Nephron (organoid): ENCODE data around the gene DMXL1.
"Not testable (repeated sequence)": the region's sequence is repeated elsewhere in the genome, so short reads cannot be mapped to it uniquely, and the experiment has no call there.

ENCODE experiments used
- H3K27ac Mint-ChIP-seq, 3 experiments: 2 replicates each; pipeline ENCODE4 v1.8.0; 2020; ENCODE audit warnings: mixed read lengths in 3 of 3, mild to moderate bottlenecking in 2 of 3, moderate library complexity in 1 of 3
- H3K27me3 Mint-ChIP-seq: 2 replicates; pipeline ENCODE4 v1.8.0; 2021; ENCODE audit warnings: low read depth, mild to moderate bottlenecking, moderate library complexity, mixed read lengths
- H3K36me3 Mint-ChIP-seq: 2 replicates; pipeline ENCODE4 v1.8.0; 2020; ENCODE audit warnings: low read depth, mixed read lengths
- H3K4me1 Mint-ChIP-seq: 2 replicates; pipeline ENCODE4 v1.8.0; 2020; ENCODE audit warnings: mixed read lengths
- H3K4me3 Mint-ChIP-seq, 3 experiments: 2 replicates each; pipeline ENCODE4 v1.8.0; 2020; ENCODE audit warnings: mild to moderate bottlenecking in 3 of 3, mixed read lengths in 3 of 3, moderate library complexity in 2 of 3
- H3K9me3 Mint-ChIP-seq: 2 replicates; pipeline ENCODE4 v1.8.0; 2020; ENCODE audit warnings: mixed read lengths
- TF ChIP-seq, protein P1 (sequence below), 3 experiments: fragments of 200-600 bp; sonication (generic); IDR thresholded peaks; one replicate each; pipeline ENCODE4 v1.5.0; 2021; ENCODE audit warnings: antibody characterized with exemption in 3 of 3; ENCODE audit not compliant: unreplicated experiment in 3 of 3

The DMXL1 gene

DNA sequence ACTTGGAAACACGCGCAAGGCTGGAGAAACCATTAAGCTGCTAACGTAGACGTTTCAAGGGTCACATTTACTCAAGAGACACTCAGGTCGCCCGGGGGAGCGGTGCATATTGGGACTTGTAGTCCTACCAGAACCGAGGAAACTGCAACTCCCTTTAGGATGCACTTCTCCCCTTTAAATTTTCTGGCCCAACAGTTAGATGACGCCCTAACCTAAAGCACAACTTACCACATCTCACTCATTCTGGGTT lies 384 bp upstream of the DMXL1 start:
- Mint-ChIP-seq H3K36me3 (peaks cover 3% of the 10 kb centered on the region), H3K9me3 (no peaks in the 10 kb centered on the region), H3K27ac (peak overlapping the region; percentile 95 to 98 (median 97)), H3K27me3 (no peaks in the 10 kb centered on the region), H3K4me3 (peak overlapping the region; percentile 98 to 100 (median 99)), H3K4me1 (peaks cover 27% of the 10 kb centered on the region)
- TF ChIP-seq, protein P1, sequence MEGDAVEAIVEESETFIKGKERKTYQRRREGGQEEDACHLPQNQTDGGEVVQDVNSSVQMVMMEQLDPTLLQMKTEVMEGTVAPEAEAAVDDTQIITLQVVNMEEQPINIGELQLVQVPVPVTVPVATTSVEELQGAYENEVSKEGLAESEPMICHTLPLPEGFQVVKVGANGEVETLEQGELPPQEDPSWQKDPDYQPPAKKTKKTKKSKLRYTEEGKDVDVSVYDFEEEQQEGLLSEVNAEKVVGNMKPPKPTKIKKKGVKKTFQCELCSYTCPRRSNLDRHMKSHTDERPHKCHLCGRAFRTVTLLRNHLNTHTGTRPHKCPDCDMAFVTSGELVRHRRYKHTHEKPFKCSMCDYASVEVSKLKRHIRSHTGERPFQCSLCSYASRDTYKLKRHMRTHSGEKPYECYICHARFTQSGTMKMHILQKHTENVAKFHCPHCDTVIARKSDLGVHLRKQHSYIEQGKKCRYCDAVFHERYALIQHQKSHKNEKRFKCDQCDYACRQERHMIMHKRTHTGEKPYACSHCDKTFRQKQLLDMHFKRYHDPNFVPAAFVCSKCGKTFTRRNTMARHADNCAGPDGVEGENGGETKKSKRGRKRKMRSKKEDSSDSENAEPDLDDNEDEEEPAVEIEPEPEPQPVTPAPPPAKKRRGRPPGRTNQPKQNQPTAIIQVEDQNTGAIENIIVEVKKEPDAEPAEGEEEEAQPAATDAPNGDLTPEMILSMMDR (IDR thresholded peaks at IDR 0.05; ENCODE audit: unreplicated experiment in 3 of 3): no peak

DNA sequence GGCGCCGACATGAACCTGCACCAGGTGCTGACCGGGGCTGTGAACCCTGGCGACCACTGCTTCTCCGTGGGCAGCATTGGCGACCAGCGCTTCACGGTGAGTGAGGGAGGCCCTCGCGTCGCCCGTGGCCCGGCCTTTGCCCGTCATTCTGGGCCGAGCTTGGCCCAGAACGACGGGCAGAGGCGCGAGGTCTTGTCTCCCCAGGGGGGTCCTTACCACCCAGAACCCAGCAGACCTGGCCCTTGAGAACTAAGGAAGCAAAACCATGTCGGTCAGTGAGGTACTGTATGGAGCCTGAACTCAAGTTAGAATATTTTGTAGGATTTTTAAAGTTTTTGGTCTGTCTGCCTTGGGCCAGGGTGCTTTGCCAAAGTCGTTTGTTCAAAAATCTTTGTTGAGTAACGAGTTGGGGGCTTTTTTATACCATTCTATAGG lies 691 bp downstream of the DMXL1 start:
- H3K27me3 Mint-ChIP-seq: no peaks in the 10 kb centered on the region
- peak overlapping the region; percentile 98 to 100 (median 99) for H3K4me3 Mint-ChIP-seq
- peaks cover 3% of the 10 kb centered on the region for H3K36me3 Mint-ChIP-seq
- peaks cover 32% of the 10 kb centered on the region for H3K4me1 Mint-ChIP-seq
- TF ChIP-seq, protein P1 (IDR thresholded peaks at IDR 0.05; ENCODE audit: unreplicated experiment in 3 of 3): no peak
- H3K9me3 Mint-ChIP-seq: no peaks in the 10 kb centered on the region
- H3K27ac Mint-ChIP-seq: peak overlapping the region; percentile 79 to 98 (median 84)

DNA sequence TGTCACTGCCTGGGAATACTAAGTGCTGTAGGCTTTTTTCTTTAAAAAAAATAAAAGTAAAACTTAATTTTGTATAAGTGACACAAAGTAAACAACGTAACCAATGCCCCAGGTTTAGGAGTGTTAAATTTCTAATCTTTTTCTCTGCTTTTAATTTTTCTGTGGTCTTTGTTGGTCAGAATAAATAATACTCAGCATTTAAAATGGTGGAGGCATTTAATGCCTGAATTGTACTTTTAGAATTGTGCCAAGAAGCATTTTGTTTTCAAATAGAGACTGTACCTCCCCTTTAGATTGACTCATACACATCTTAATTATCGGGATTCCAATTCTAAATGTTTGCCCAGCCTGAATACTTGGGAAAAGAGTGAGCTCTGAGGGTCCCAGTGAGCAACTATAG lies 1.6 kb downstream of the DMXL1 start:
- Mint-ChIP-seq H3K27ac (peak overlapping the region; percentile 53 to 91 (median 89)), H3K36me3 (peaks cover 3% of the 10 kb centered on the region), H3K4me3 (peak overlapping the region; percentile 80 to 89 (median 88)), H3K27me3 (no peaks in the 10 kb centered on the region), H3K4me1 (peaks cover 32% of the 10 kb centered on the region), H3K9me3 (no peaks in the 10 kb centered on the region)
- TF ChIP-seq, protein P1 (IDR thresholded peaks at IDR 0.05; ENCODE audit: unreplicated experiment in 3 of 3): no peak

DNA sequence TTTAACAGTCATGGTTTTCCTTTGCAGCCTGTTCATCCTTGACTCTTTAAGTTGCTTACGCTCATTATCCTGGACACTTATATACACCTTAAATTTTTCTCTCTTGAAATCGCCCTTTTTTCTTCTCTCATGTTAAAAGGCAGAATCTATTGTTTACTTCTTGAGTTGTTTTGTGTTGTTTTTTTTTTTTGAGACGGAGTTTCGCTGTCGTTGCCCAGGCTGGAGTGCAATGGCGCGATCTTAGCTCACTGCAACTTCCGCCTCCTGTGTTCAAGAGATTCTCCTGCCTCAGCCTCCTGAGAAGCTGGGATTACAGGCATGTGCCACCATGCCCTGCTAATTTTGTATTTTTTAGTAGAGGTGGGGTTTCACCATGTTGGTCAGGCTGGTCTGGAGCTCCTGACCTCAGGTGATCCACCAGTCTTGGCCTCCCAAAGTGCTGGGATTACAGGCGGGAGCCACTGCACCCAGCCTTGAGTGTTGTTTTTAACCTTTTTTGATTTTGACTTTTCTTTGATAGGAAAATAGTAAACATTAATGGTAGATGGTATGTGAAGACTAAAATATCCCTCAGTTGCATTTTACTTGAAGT lies 3.0 kb downstream of the DMXL1 start:
- not testable (repeated sequence) for H3K9me3 Mint-ChIP-seq, H3K36me3 Mint-ChIP-seq, H3K27me3 Mint-ChIP-seq
- peaks cover 36% of the 10 kb centered on the region for H3K4me1 Mint-ChIP-seq
- peak overlapping the region; percentile 61 to 76 (median 61) for H3K4me3 Mint-ChIP-seq
- peak overlapping the region in 2 of 3 experiments; percentile 46 for H3K27ac Mint-ChIP-seq

DNA sequence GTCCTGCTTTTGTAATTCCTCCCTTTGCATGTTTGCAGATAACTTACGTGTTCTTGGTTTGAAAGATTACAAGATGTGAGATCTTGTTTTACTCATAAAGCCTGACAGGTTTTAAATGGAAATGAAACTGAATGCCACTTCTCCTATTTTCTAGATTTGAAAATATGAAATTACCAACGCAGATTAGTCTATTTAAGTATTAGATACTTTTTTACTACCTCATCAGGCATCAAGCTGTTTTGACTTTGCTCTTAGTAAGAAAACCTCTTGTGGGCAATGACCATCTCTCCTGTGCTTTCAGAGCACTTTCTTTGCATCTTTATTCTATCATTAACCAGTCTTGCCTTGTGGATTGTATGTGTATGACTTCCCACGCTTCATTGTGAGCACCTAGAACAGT lies 3.5 kb downstream of the DMXL1 start:
- H3K36me3 Mint-ChIP-seq: peaks cover 3% of the 10 kb centered on the region
- TF ChIP-seq, protein P1 (IDR thresholded peaks at IDR 0.05; ENCODE audit: unreplicated experiment in 3 of 3): no peak
- peak overlapping the region in 2 of 3 experiments; percentile 9 to 46 for H3K27ac Mint-ChIP-seq
- H3K4me1 Mint-ChIP-seq: peaks cover 42% of the 10 kb centered on the region
- H3K9me3 Mint-ChIP-seq: no peaks in the 10 kb centered on the region
- no peaks in the 10 kb centered on the region for H3K27me3 Mint-ChIP-seq
- H3K4me3 Mint-ChIP-seq: peak overlapping the region; percentile 61 to 76 (median 61)

DNA sequence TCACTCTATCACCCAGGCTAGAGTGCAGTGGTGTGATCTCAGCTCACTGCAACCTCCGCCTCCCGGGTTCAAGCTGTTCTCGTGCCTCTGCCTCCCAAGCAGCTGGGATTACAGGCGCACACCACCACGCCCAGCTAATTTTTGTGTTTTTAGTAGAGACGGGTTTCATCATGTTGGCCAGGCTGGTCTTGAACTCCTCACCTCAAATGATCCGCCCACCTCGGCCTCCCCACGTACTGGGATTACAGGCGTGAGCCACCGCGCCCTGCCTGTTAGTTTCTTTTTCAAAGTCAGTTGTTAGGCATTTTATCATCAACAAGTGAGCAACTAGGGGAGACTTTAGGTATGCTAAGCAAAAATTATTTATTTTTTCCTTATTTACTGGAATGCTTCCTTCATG lies 4.4 kb downstream of the DMXL1 start:
- H3K36me3 Mint-ChIP-seq, H3K27ac Mint-ChIP-seq, H3K27me3 Mint-ChIP-seq: not testable (repeated sequence)

DNA sequence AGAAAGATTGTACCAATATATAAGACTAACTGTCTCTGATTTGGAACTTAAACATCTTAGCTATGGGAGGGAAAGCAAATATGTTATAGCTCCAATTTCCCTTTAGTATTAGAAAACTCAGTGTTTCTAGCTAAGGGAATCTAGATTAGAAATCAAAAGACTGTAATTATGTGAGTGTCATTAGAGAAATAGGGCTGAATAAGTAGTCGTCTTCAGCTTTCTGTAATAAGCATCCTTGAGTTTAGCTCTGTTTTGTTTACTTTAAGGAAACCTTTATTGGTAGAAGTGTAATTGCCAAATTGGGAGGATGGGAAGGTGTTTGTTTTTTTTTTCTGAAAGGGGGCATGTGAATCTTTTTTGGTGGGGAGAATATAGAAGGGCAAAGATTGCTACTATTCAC lies 5.2 kb downstream of the DMXL1 start:
- H3K9me3 Mint-ChIP-seq: no peaks in the 10 kb centered on the region
- H3K4me3 Mint-ChIP-seq: no peak overlapping the region
- H3K4me1 Mint-ChIP-seq: peaks cover 55% of the 10 kb centered on the region
- peak overlapping the region in 1 of 3 experiments; percentile 0 for H3K27ac Mint-ChIP-seq
- H3K27me3 Mint-ChIP-seq: no peaks in the 10 kb centered on the region
- TF ChIP-seq, protein P1 (IDR thresholded peaks at IDR 0.05; ENCODE audit: unreplicated experiment in 3 of 3): no peak
- H3K36me3 Mint-ChIP-seq: peaks cover 3% of the 10 kb centered on the region

More for the DNA sequence above, 4.4 kb downstream of the DMXL1 start:
- not testable (repeated sequence) for H3K9me3 Mint-ChIP-seq, H3K4me3 Mint-ChIP-seq
- H3K4me1 Mint-ChIP-seq: peaks cover 48% of the 10 kb centered on the region
